ENCODE data around the gene BATF2.

Gene BATF2

GRCh38 chr11:64996710-64997380 is at the start of gene BATF2:
TSS of gene BATF2 (minus strand) at chr11:64996971. CDS start at chr11:64996914, 57 bp downstream.
- no peak within 1 kb of the TSS for H3K9ac ChIP-seq (ENCODE audit: low read length)
- H3K27me3 ChIP-seq (ENCODE audit: control insufficient read depth, insufficient read depth, low read length): no peaks in the 10 kb centered on the region
- no peaks in the 10 kb centered on the region for H3K9me3 ChIP-seq (ENCODE audit: control insufficient read depth, low read depth, low read length)
- H3K36me3 ChIP-seq (ENCODE audit: control insufficient read depth, low read depth, low read length): no peaks in the 10 kb centered on the region
- no peak within 1 kb of the TSS for H3K27ac ChIP-seq (ENCODE audit: low read length)
- H3K4me3 ChIP-seq (ENCODE audit: low read length): peak within 1 kb of the TSS; percentile 13
- peaks cover 5% of the 10 kb centered on the region for H3K4me1 ChIP-seq (ENCODE audit: control insufficient read depth, low read depth, low read length)

DNA sequence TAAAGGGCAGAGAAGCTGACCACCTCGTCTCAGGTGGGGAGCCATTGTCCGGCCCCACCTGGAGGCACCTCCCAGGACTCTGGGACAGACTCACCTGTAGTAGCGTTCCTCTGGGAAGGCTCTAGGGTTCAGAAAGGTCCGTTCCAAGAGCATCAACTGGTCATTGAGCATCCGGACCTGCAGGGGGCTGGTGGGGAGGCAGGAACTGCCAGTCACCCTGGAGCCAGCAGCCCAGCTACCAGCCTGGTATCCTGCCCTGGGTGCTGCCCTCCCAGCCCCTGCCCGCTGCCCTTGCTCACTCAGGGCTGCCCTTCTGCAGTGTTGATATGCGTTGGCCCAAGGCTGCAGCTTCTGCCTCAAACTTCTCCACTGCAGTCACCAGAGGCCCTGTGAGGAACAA is 49.0 kb upstream of the BATF2 start:
- Histone ChIP-seq H3K36me3 (ENCODE audit: control insufficient read depth, low read depth, low read length) (peaks cover 10% of the 10 kb centered on the region), H3K9ac (ENCODE audit: low read length) (no peak overlapping the region), H3K4me1 (ENCODE audit: control insufficient read depth, low read depth, low read length) (no peaks in the 10 kb centered on the region)

DNA sequence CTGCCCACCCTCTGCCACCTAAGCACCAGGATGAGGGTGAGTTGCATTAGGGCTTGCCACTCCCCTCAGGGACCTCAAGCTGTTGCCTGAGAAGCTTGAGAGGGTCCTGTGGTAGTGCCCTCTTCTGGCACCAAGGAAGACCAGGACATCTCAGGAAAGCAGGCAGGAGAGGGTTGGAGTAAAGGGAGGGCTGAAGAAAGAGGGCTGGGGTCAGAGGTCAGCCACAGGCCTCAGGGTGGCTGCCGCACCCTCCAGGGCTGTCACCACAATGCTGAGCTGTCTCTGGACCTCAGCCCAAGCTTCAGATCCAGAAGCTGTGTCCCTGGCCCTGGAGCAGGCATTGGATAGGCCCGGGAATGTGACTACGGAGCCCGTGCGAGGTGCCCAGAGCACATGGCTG is 48.3 kb upstream of the BATF2 start:
- Histone ChIP-seq H3K27ac (ENCODE audit: low read length) (no peak overlapping the region), H3K27me3 (ENCODE audit: control insufficient read depth, insufficient read depth, low read length) (no peaks in the 10 kb centered on the region), H3K9ac (ENCODE audit: low read length) (no peak overlapping the region), H3K4me1 (ENCODE audit: control insufficient read depth, low read depth, low read length) (peaks cover 3% of the 10 kb centered on the region), H3K4me3 (ENCODE audit: low read length) (no peak overlapping the region), H3K36me3 (ENCODE audit: control insufficient read depth, low read depth, low read length) (peaks cover 10% of the 10 kb centered on the region), H3K9me3 (ENCODE audit: control insufficient read depth, low read depth, low read length) (no peaks in the 10 kb centered on the region)

More for the DNA sequence above, 49.0 kb upstream of the BATF2 start:
- no peak overlapping the region for H3K4me3 ChIP-seq (ENCODE audit: low read length)
- H3K27me3 ChIP-seq (ENCODE audit: control insufficient read depth, insufficient read depth, low read length): no peaks in the 10 kb centered on the region
- no peaks in the 10 kb centered on the region for H3K9me3 ChIP-seq (ENCODE audit: control insufficient read depth, low read depth, low read length)
- H3K27ac ChIP-seq (ENCODE audit: low read length): no peak overlapping the region

- no peaks in the 10 kb centered on the region for H3K9me3 ChIP-seq (ENCODE audit: control insufficient read depth, low read depth, low read length)
- H3K27me3 ChIP-seq (ENCODE audit: control insufficient read depth, insufficient read depth, low read length): no peaks in the 10 kb centered on the region
- no peak overlapping the region for H3K4me3 ChIP-seq (ENCODE audit: low read length)
- peaks cover 3% of the 10 kb centered on the region for H3K4me1 ChIP-seq (ENCODE audit: control insufficient read depth, low read depth, low read length)
- H3K9ac ChIP-seq (ENCODE audit: low read length): no peak overlapping the region
- peaks cover 10% of the 10 kb centered on the region for H3K36me3 ChIP-seq (ENCODE audit: control insufficient read depth, low read depth, low read length)
- no peak overlapping the region for H3K27ac ChIP-seq (ENCODE audit: low read length)
Observed at GRCh38 chr11:65043881-65044501, 47.2 kb upstream of the BATF2 start.

GRCh38 chr11:65042891-65043290 is 46.1 kb upstream of the BATF2 start:
- Histone ChIP-seq H3K4me1 (ENCODE audit: control insufficient read depth, low read depth, low read length) (peaks cover 3% of the 10 kb centered on the region), H3K4me3 (ENCODE audit: low read length) (no peak overlapping the region), H3K9ac (ENCODE audit: low read length) (no peak overlapping the region), H3K27ac (ENCODE audit: low read length) (no peak overlapping the region), H3K27me3 (ENCODE audit: control insufficient read depth, insufficient read depth, low read length) (no peaks in the 10 kb centered on the region), H3K9me3 (ENCODE audit: control insufficient read depth, low read depth, low read length) (no peaks in the 10 kb centered on the region), H3K36me3 (ENCODE audit: control insufficient read depth, low read depth, low read length) (peaks cover 10% of the 10 kb centered on the region)

DNA sequence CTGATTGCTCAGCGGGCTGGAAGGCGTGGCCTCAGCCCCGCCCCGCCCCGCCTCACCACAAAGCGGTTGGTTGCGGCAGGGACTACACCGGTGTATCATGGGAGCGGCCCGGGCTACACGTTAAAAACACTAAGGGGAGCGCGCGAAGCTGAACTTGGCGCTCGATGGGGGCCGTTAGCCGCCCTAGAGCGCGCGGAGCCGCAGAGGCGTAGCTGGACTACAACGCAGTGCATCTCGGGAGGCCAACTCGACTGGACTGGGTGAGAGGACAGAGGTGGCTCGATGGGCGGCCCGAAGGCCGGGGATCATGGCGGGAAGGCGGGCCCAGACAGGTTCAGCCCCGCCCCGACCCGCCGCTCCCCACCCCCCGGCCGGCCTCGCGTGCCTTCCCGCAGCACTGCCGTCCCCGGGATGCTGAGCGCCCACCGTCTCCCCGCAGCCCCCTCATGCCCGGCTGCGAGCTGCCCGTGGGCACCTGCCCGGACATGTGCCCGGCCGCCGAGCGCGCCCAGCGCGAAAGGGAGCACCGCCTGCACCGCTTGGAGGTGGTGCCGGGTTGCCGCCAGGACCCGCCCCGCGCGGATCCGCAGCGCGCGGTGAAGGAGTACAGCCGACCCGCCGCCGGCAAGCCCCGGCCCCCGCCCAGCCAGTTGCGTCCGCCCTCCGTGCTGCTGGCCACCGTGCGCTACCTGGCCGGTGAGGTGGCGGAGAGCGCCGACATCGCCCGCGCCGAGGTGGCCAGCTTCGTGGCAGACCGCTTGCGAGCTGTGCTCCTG is 44.3 kb upstream of the BATF2 start, which contains the start of gene SAC3D1:
Gene SAC3D1, plus strand, starts transcription at position 364 of the 776 bp plus-strand sequence. Its CDS starts 83 bp downstream, at position 447.
- H3K4me3 ChIP-seq (ENCODE audit: low read length): peak within 1 kb of the TSS; percentile 64
- peak within 1 kb of the TSS; percentile 68 for H3K9ac ChIP-seq (ENCODE audit: low read length)
- peaks cover 3% of the 10 kb centered on the region for H3K4me1 ChIP-seq (ENCODE audit: control insufficient read depth, low read depth, low read length)
- no peak within 1 kb of the TSS for H3K27ac ChIP-seq (ENCODE audit: low read length)
- no peaks in the 10 kb centered on the region for H3K9me3 ChIP-seq (ENCODE audit: control insufficient read depth, low read depth, low read length)
- H3K27me3 ChIP-seq (ENCODE audit: control insufficient read depth, insufficient read depth, low read length): no peaks in the 10 kb centered on the region
- H3K36me3 ChIP-seq (ENCODE audit: control insufficient read depth, low read depth, low read length): peaks cover 13% of the 10 kb centered on the region

- Histone ChIP-seq H3K27ac (ENCODE audit: low read length) (no peak overlapping the region), H3K4me3 (ENCODE audit: low read length) (peak overlapping the region; percentile 64), H3K9ac (ENCODE audit: low read length) (peak overlapping the region; percentile 68), H3K4me1 (ENCODE audit: control insufficient read depth, low read depth, low read length) (peaks cover 3% of the 10 kb centered on the region), H3K27me3 (ENCODE audit: control insufficient read depth, insufficient read depth, low read length) (no peaks in the 10 kb centered on the region), H3K9me3 (ENCODE audit: control insufficient read depth, low read depth, low read length) (no peaks in the 10 kb centered on the region), H3K36me3 (ENCODE audit: control insufficient read depth, low read depth, low read length) (peaks cover 13% of the 10 kb centered on the region)
Observed at GRCh38 chr11:65040520-65040846, 43.7 kb upstream of the BATF2 start.

DNA sequence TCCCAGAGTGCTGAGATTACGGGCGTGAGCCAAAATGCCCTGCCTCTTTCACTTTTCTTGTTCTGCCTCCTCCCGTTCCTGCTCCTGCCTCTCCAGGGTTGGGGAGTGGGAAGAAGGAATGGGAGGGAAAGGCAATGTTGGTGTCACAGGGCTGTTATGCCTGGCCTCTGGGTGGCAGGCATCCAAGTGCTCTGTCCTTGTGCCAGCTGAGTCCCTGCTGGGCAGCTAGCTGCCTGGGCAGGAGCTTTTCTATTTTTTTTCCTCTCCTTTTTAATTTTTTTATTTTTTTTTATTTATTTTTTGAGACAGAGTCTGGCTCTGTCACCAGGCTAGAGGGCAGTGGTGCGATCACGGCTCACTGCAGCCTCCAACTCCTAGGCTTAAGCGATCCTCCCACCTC is 40.2 kb upstream of the BATF2 start:
- no peaks in the 10 kb centered on the region for H3K9me3 ChIP-seq (ENCODE audit: control insufficient read depth, low read depth, low read length)
- peaks cover 3% of the 10 kb centered on the region for H3K4me1 ChIP-seq (ENCODE audit: control insufficient read depth, low read depth, low read length)
- no peaks in the 10 kb centered on the region for H3K27me3 ChIP-seq (ENCODE audit: control insufficient read depth, insufficient read depth, low read length)
- no peak overlapping the region for H3K9ac ChIP-seq (ENCODE audit: low read length)
- no peak overlapping the region for H3K4me3 ChIP-seq (ENCODE audit: low read length)
- no peak overlapping the region for H3K27ac ChIP-seq (ENCODE audit: low read length)
- H3K36me3 ChIP-seq (ENCODE audit: control insufficient read depth, low read depth, low read length): peaks cover 3% of the 10 kb centered on the region

DNA sequence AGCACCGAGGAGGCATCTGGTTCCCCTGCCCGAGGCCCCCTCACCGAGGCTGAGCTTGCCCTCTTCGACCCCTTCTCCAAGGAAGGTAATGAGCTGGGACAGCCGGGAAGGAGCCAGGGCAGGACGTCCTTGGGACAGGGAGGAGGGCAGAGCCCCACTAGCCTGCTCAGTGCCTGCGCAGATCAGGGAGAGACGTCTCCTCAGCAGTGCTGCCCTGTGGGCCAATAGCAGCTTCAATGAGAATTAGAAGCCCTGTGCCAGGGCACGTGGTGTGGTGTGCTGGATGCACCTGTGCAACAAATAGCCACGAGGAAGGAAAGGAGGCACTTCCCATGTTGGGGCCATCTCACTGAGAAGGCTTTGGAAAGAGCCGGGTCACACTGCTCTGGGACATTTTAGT is 38.8 kb upstream of the BATF2 start:
- no peaks in the 10 kb centered on the region for H3K9me3 ChIP-seq (ENCODE audit: control insufficient read depth, low read depth, low read length)
- H3K36me3 ChIP-seq (ENCODE audit: control insufficient read depth, low read depth, low read length): peaks cover 3% of the 10 kb centered on the region
- no peak overlapping the region for H3K27ac ChIP-seq (ENCODE audit: low read length)
- H3K4me3 ChIP-seq (ENCODE audit: low read length): no peak overlapping the region
- peaks cover 3% of the 10 kb centered on the region for H3K4me1 ChIP-seq (ENCODE audit: control insufficient read depth, low read depth, low read length)
- H3K9ac ChIP-seq (ENCODE audit: low read length): no peak overlapping the region
- H3K27me3 ChIP-seq (ENCODE audit: control insufficient read depth, insufficient read depth, low read length): no peaks in the 10 kb centered on the region

DNA sequence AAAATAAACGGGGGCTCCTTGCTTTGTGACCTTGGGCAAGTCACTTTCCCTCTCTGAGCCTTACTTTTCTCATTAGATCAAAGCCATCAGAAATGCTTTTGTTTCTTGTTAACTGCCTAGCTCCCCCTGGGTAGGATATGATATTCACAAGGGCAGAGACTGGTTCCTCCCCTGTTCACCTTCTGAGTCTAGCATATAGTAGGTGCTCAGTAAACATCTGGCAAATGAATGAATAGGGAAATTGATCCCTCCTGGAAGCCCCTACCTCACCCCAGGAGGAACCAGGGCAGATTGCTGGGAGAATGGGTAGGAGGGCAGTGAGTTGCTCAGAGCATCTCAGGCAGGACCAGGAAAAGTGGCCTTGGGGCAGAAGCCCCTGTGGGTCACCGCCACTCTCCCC is 37.7 kb upstream of the BATF2 start:
- Histone ChIP-seq H3K9ac (ENCODE audit: low read length) (no peak overlapping the region), H3K27me3 (ENCODE audit: control insufficient read depth, insufficient read depth, low read length) (no peaks in the 10 kb centered on the region), H3K4me3 (ENCODE audit: low read length) (no peak overlapping the region), H3K27ac (ENCODE audit: low read length) (no peak overlapping the region), H3K4me1 (ENCODE audit: control insufficient read depth, low read depth, low read length) (no peaks in the 10 kb centered on the region), H3K9me3 (ENCODE audit: control insufficient read depth, low read depth, low read length) (no peaks in the 10 kb centered on the region), H3K36me3 (ENCODE audit: control insufficient read depth, low read depth, low read length) (peaks cover 3% of the 10 kb centered on the region)

DNA sequence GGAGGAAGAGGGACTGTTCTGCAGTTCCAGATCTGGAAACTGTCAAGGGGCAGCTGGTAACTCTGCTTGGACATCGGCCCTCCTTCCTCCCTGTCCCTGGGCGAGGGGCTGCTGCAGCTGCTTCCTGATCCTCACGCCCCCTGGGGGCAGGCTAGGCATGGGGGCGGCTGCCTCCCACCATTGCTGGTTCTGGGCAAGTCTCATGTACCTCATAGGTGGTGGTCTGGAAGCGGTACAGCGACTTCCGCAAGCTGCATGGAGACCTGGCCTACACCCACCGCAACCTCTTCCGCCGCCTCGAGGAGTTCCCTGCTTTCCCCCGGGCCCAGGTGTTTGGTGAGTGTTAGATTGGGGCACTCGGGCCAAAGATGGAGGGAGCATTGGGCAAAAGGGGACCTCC is 35.4 kb upstream of the BATF2 start:
- H3K27ac ChIP-seq (ENCODE audit: low read length): no peak overlapping the region
- H3K4me1 ChIP-seq (ENCODE audit: control insufficient read depth, low read depth, low read length): no peaks in the 10 kb centered on the region
- H3K9me3 ChIP-seq (ENCODE audit: control insufficient read depth, low read depth, low read length): no peaks in the 10 kb centered on the region
- H3K4me3 ChIP-seq (ENCODE audit: low read length): no peak overlapping the region
- H3K27me3 ChIP-seq (ENCODE audit: control insufficient read depth, insufficient read depth, low read length): no peaks in the 10 kb centered on the region
- H3K36me3 ChIP-seq (ENCODE audit: control insufficient read depth, low read depth, low read length): no peaks in the 10 kb centered on the region
- no peak overlapping the region for H3K9ac ChIP-seq (ENCODE audit: low read length)

All from iPS-18a (cell line).